LoVo (cell line): ENCODE results near the gene ACKR3.

Experiments
- DNase-seq: peaks from one replicate; pipeline ENCODE4 v3.0.0-alpha.2; 2016; ENCODE audit warnings: low spot score

ACKR3 gene

GRCh38 chr2:236631856-236632291, 62.2 kb downstream of the ACKR3 start:
- no peak for DNase-seq
